H9 (cell line): ENCODE data around the gene CDH23. TPM values are rescaled to one million over a fixed set of nuclear protein-coding genes. Genes with fewer than 3 reads are reported as not detected.

Source experiments
- DNase-seq: peaks from one replicate; pipeline ENCODE4 v3.0.0-alpha.2; 2017
- H2AFZ ChIP-seq: one replicate; pipeline ENCODE4 v1.6.1; 2013; ENCODE audit warnings: mild to moderate bottlenecking, low read length, control low read depth, moderate library complexity
- H2AK5ac ChIP-seq: 2 replicates; pipeline ENCODE4 v1.6.1; 2013; ENCODE audit warnings: low read length, control low read depth, mixed read lengths; ENCODE audit not compliant: insufficient read length
- H2BK120ac ChIP-seq: one replicate; pipeline ENCODE4 v1.6.1; 2013; ENCODE audit warnings: low read depth, mild to moderate bottlenecking, low read length, control low read depth, inconsistent platforms; ENCODE audit not compliant: poor library complexity, severe bottlenecking
- H2BK12ac ChIP-seq: 2 replicates; pipeline ENCODE4 v1.6.1; 2013; ENCODE audit warnings: low read length, control low read depth, mixed read lengths, low read depth; ENCODE audit not compliant: insufficient read length
- H2BK15ac ChIP-seq: 2 replicates; pipeline ENCODE4 v1.6.1; 2013; ENCODE audit warnings: low read depth, low read length, control low read depth
- H2BK20ac ChIP-seq: one replicate; pipeline ENCODE4 v1.6.1; 2013; ENCODE audit warnings: low read depth, mild to moderate bottlenecking, low read length, control low read depth, inconsistent platforms; ENCODE audit not compliant: poor library complexity, severe bottlenecking
- H2BK5ac ChIP-seq: 2 replicates; pipeline ENCODE4 v1.6.1; 2013; ENCODE audit warnings: low read length, control low read depth, mixed read lengths; ENCODE audit not compliant: insufficient read length
- H3K14ac ChIP-seq: 2 replicates; pipeline ENCODE4 v1.6.1; 2013; ENCODE audit warnings: low read length, control low read depth; ENCODE audit not compliant: insufficient read depth
- H3K18ac ChIP-seq: 2 replicates; pipeline ENCODE4 v1.6.1; 2013; ENCODE audit warnings: low read depth, mild to moderate bottlenecking, mixed read lengths, low read length, control low read depth; ENCODE audit not compliant: insufficient read length
- H3K23ac ChIP-seq: 2 replicates; pipeline ENCODE4 v1.6.1; 2013; ENCODE audit warnings: low read length, control low read depth, mixed read lengths, low read depth; ENCODE audit not compliant: insufficient read length
- H3K23me2 ChIP-seq: 2 replicates; pipeline ENCODE4 v1.6.1; 2013; ENCODE audit warnings: low read depth, mild to moderate bottlenecking, mixed read lengths, low read length, control low read depth; ENCODE audit not compliant: insufficient read length, poor library complexity, severe bottlenecking
- H3K27ac ChIP-seq: 2 replicates; pipeline ENCODE4 v1.5.1; 2013; ENCODE audit warnings: low read length, control low read depth, mixed read lengths, low read depth; ENCODE audit not compliant: insufficient read length
- H3K27me3 ChIP-seq: 2 replicates; pipeline ENCODE4 v1.6.1; 2013; ENCODE audit warnings: low read length, control low read depth, inconsistent platforms; ENCODE audit not compliant: insufficient read depth
- H3K4ac ChIP-seq: 2 replicates; pipeline ENCODE4 v1.6.1; 2013; ENCODE audit warnings: low read depth, mild to moderate bottlenecking, control low read depth, inconsistent platforms, low read length, moderate library complexity
- H3K4me1 ChIP-seq: 2 replicates; pipeline ENCODE4 v1.6.1; 2013; ENCODE audit warnings: low read length, control low read depth, inconsistent platforms; ENCODE audit not compliant: insufficient read depth
- H3K4me2 ChIP-seq: 2 replicates; pipeline ENCODE4 v1.6.1; 2013; ENCODE audit warnings: low read length, control low read depth, mixed read lengths; ENCODE audit not compliant: insufficient read length, insufficient read depth
- H3K56ac ChIP-seq: 2 replicates; pipeline ENCODE4 v1.6.1; 2013; ENCODE audit warnings: low read depth, mild to moderate bottlenecking, mixed read lengths, low read length, control low read depth; ENCODE audit not compliant: insufficient read length
- H3K79me1 ChIP-seq: 2 replicates; pipeline ENCODE4 v1.6.1; 2013; ENCODE audit warnings: low read depth, mild to moderate bottlenecking, moderate library complexity, low read length, control low read depth, inconsistent platforms; ENCODE audit not compliant: insufficient read depth, poor library complexity, severe bottlenecking
- H3K79me2 ChIP-seq: 2 replicates; pipeline ENCODE4 v1.6.1; 2013; ENCODE audit warnings: low read length, control low read depth, inconsistent platforms; ENCODE audit not compliant: insufficient read depth
- H3K9ac ChIP-seq: 2 replicates; pipeline ENCODE4 v1.6.1; 2013; ENCODE audit warnings: low read length, control low read depth, mixed read lengths; ENCODE audit not compliant: insufficient read length; ENCODE audit errors: extremely low read depth
- H3K9me3 ChIP-seq: one replicate; pipeline ENCODE4 v1.6.1; 2013; ENCODE audit warnings: low read depth, low read length, inconsistent platforms; ENCODE audit not compliant: control insufficient read depth
- H3T11ph ChIP-seq: one replicate; pipeline ENCODE4 v1.6.1; 2013; ENCODE audit warnings: mild to moderate bottlenecking, low read length, control low read depth, inconsistent platforms
- H4K20me1 ChIP-seq: one replicate; pipeline ENCODE4 v1.6.1; 2013; ENCODE audit not compliant: control insufficient read depth, insufficient read length, insufficient read depth
- H4K5ac ChIP-seq: 2 replicates; pipeline ENCODE4 v1.6.1; 2013; ENCODE audit warnings: low read depth, mild to moderate bottlenecking, mixed read lengths, low read length, control low read depth; ENCODE audit not compliant: insufficient read length
- H4K8ac ChIP-seq: replicated peaks from 2 replicates; pipeline ENCODE4 v1.6.1; 2013; ENCODE audit warnings: low read length, control low read depth, mixed read lengths, low read depth; ENCODE audit not compliant: insufficient read length
- H4K91ac ChIP-seq: 2 replicates; pipeline ENCODE4 v1.6.1; 2013; ENCODE audit warnings: low read depth, mild to moderate bottlenecking, moderate library complexity, mixed read lengths, low read length, control low read depth; ENCODE audit not compliant: insufficient read length
- H3K27ac Mint-ChIP-seq, 3 experiments: 2 replicates in 2 of 3; 3 replicates in 1 of 3; pipeline ENCODE4 v1.8.0; 2020 to 2021; ENCODE audit warnings: mixed read lengths in 3 of 3, mild to moderate bottlenecking in 1 of 3, moderate library complexity in 1 of 3
- H3K27me3 Mint-ChIP-seq: 2 replicates; pipeline ENCODE4 v1.8.0; 2021; ENCODE audit warnings: low read depth, mild to moderate bottlenecking, moderate library complexity, mixed read lengths
- H3K36me3 Mint-ChIP-seq, 3 experiments: 2 replicates in 2 of 3; 3 replicates in 1 of 3; pipeline ENCODE4 v1.8.0; 2020 to 2021; ENCODE audit warnings: low read depth in 3 of 3, mixed read lengths in 3 of 3; ENCODE audit not compliant: insufficient read depth in 1 of 3
- H3K4me1 Mint-ChIP-seq, 2 experiments: 2 replicates each; pipeline ENCODE4 v1.8.0; 2020; ENCODE audit warnings: mixed read lengths in 2 of 2
- H3K4me3 Mint-ChIP-seq, 2 experiments: 2 replicates in 1 of 2; 3 replicates in 1 of 2; pipeline ENCODE4 v1.8.0; 2020 to 2021; ENCODE audit warnings: mild to moderate bottlenecking in 2 of 2, mixed read lengths in 2 of 2, moderate library complexity in 1 of 2
- H3K9me3 Mint-ChIP-seq, 2 experiments: 2 replicates in 1 of 2; 3 replicates in 1 of 2; pipeline ENCODE4 v1.8.0; 2020; ENCODE audit warnings: mild to moderate bottlenecking in 2 of 2, mixed read lengths in 2 of 2, moderate library complexity in 1 of 2
- CTCF ChIP-seq: fragments of 200-600 bp; sonication (generic); conservative IDR thresholded peaks from 3 replicates; pipeline ENCODE4 v1.8.0; 2021; ENCODE audit warnings: antibody characterized with exemption, mild to moderate bottlenecking
- WGBS: extraction: QIAGEN DNeasy Blood & Tissue Kit; methylation state at CpG from one replicate; pipeline ENCODE4 v1.1.7; 2013; ENCODE audit warnings: missing lambda C conversion rate, low lambda C conversion rate, mixed read lengths; ENCODE audit not compliant: insufficient read length; ENCODE audit errors: extremely low coverage; 5-methylcytosine and 5-hydroxymethylcytosine counted together
- total RNA-seq: library from RNA; stranded (reverse); gene quantifications from 2 replicates; pipeline ENCODE4 v1.2.1, GENCODE V29; 2021

CDH23 gene
- total RNA-seq, 1 experiment from 2014 or later, result 2.1 TPM

GRCh38 chr10:71727738-71728737 is 331.3 kb downstream of the CDH23 start:
- no peak for TF ChIP-seq CTCF
- no peak overlapping the region for H3K18ac ChIP-seq
- H3K27ac ChIP-seq, result no peak overlapping the region

More at GRCh38 chr10:71727738-71728737, 331.3 kb downstream of the CDH23 start:
- no peak overlapping the region for H2BK120ac ChIP-seq
- H3K9me3 ChIP-seq, result no peaks in the 10 kb centered on the region
- H3K23me2 ChIP-seq, result no peaks in the 10 kb centered on the region
- no peak overlapping the region for H4K91ac ChIP-seq
- Mint-ChIP-seq H3K4me3 (no peak overlapping the region), H3K27me3 (peaks cover 1% of the 10 kb centered on the region; the same call in 1 of the 2 replicates), H3K36me3 (no peaks in the 10 kb centered on the region), H3K27ac (peak overlapping the region in 1 of 3 experiments; percentile 44; a peak in 2 of 7 replicates), H3K9me3 (no peaks in the 10 kb centered on the region), H3K4me1 (peaks cover 4 to 7% of the 10 kb centered on the region in 2 experiments; a peak in 3 of 4 replicates)
- no peak overlapping the region for H3K23ac ChIP-seq
- H3K4ac ChIP-seq, result no peak overlapping the region
- DNase-seq, result no peak
- H3K56ac ChIP-seq, result no peak overlapping the region
- H3T11ph ChIP-seq, result no peak overlapping the region
- no peak overlapping the region for H2AFZ ChIP-seq
- no peak overlapping the region for H4K8ac ChIP-seq
- no peak overlapping the region for H4K5ac ChIP-seq
- no peaks in the 10 kb centered on the region for H3K79me1 ChIP-seq
- H2BK12ac ChIP-seq, result no peak overlapping the region
- no peak overlapping the region; the same call in 1 of the 2 replicates for H3K14ac ChIP-seq
- H3K27me3 ChIP-seq, result no peaks in the 10 kb centered on the region; the same call in 1 of the 2 replicates
- H3K9ac ChIP-seq, result no peak overlapping the region
- H2BK5ac ChIP-seq, result no peak overlapping the region
- H3K4me2 ChIP-seq, result no peak overlapping the region
- H2BK20ac ChIP-seq, result no peak overlapping the region
- H2AK5ac ChIP-seq, result no peak overlapping the region
- H2BK15ac ChIP-seq, result no peak overlapping the region
- no peaks in the 10 kb centered on the region for H3K79me2 ChIP-seq
- no peaks in the 10 kb centered on the region for H4K20me1 ChIP-seq
- no CpG with 5 or more reads among the region's 8 CpGs for WGBS
- H3K4me1 ChIP-seq, result no peaks in the 10 kb centered on the region
